ENCODE data around the gene XXYLT1. TPM values are rescaled to one million over a fixed set of nuclear protein-coding genes. Genes with fewer than 3 reads are reported as not detected.

Gene XXYLT1
- total and polyA plus RNA-seq, 10 of the 15 experiments (the other 5 are each of a cell fraction or from before 2014, with no cell fraction given), result 1.2 to 14.2 (median 9.3) TPM

GRCh38 chr3:195296662-195297061, 25.7 kb upstream of the XXYLT1 start:
- no peak overlapping the region for H3K4me3 ChIP-seq
- POLR2A ChIA-PET, result no interaction called here
- no peaks in the 10 kb centered on the region for H3K27me3 ChIP-seq (replicated peaks in 1 of 2; ENCODE audit: control insufficient read depth in 2 of 2, insufficient read depth in 2 of 2, low read length in 1 of 2)
- H3K27ac ChIP-seq (ENCODE audit: control insufficient read depth, insufficient read depth), result no peak overlapping the region
- intact Hi-C loops (cut with micrococcal nuclease; ENCODE audit: unreplicated experiment), result loop anchor here (5.0 kb wide), 1 partner anchor 146 kb away; the partner anchor contains the start of gene ACAP2
- CTCF ChIA-PET, result interaction anchor here (1.0 to 1.6 kb wide), 2 partner anchors 21 to 26 kb away, joined by 7 to 10 read pairs; partner anchors contain the start of gene XXYLT1
- no peak for DNase-seq (ENCODE audit: low read depth, low spot score)
- BruUV-seq (replicated peaks), result no TSS peak
- H4K20me1 ChIP-seq (ENCODE audit: control insufficient read depth, insufficient read depth), result no peaks in the 10 kb centered on the region
- no peak for ATAC-seq
- no peak for FAIRE-seq
- no peak overlapping the region for H3K4me2 ChIP-seq (ENCODE audit: control insufficient read depth, insufficient read depth)
- TF ChIP-seq RFX5 (IDR thresholded peaks at IDR 0.05; ENCODE audit: low read depth, low read length) (no peak), ZNF217 (IDR thresholded peaks at IDR 0.05) (no peak), RAD51 (IDR thresholded peaks at IDR 0.05) (no peak), NFYA (IDR thresholded peaks at IDR 0.05; ENCODE audit: borderline replicate concordance, low read depth, low read length) (no peak), YBX1 (IDR thresholded peaks at IDR 0.05) (no peak), RB1 (IDR thresholded peaks at IDR 0.05; ENCODE audit: borderline replicate concordance) (no peak)
- TF ChIP-seq, protein P1, sequence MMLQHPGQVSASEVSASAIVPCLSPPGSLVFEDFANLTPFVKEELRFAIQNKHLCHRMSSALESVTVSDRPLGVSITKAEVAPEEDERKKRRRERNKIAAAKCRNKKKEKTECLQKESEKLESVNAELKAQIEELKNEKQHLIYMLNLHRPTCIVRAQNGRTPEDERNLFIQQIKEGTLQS (IDR thresholded peaks at IDR 0.05; ENCODE audit: borderline replicate concordance, extremely low read depth, low read depth, low read length), result no peak
- TF ChIP-seq, protein P2, sequence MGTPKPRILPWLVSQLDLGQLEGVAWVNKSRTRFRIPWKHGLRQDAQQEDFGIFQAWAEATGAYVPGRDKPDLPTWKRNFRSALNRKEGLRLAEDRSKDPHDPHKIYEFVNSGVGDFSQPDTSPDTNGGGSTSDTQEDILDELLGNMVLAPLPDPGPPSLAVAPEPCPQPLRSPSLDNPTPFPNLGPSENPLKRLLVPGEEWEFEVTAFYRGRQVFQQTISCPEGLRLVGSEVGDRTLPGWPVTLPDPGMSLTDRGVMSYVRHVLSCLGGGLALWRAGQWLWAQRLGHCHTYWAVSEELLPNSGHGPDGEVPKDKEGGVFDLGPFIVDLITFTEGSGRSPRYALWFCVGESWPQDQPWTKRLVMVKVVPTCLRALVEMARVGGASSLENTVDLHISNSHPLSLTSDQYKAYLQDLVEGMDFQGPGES (IDR thresholded peaks at IDR 0.05), result no peak
- no peaks in the 10 kb centered on the region for H3K9me3 ChIP-seq (replicated peaks; ENCODE audit: control insufficient read depth, insufficient read depth, low read length)
- no peaks in the 10 kb centered on the region for H3K4me1 ChIP-seq (ENCODE audit: control insufficient read depth, insufficient read depth, low read length)
- WGBS (ENCODE audit: insufficient coverage, insufficient replicate concordance, low lambda C conversion rate, missing lambda C conversion rate), result 90% methylated on average over 1 of the region's 1 CpG
- no peak overlapping the region for H3K9ac ChIP-seq (ENCODE audit: control insufficient read depth, insufficient read depth, low read length)
- RAD21 ChIA-PET (ENCODE audit: unreplicated experiment), result interaction anchor here (1.7 kb wide), 1 partner anchor 144 kb away, joined by 4 read pairs; no protein-coding TSS in a partner anchor
- H3K36me3 ChIP-seq (ENCODE audit: control insufficient read depth in 2 of 2, insufficient read depth in 2 of 2, low read length in 1 of 2), result peaks cover 0 to 25% of the 10 kb centered on the region in 2 experiments; a peak in 2 of 4 replicates
- SMC1A ChIA-PET (ENCODE audit: uncharacterized antibody, unreplicated experiment), result interaction anchor here (0.7 to 1.0 kb wide), 4 partner anchors 18 to 1808 kb away, joined by 3 read pairs; no protein-coding TSS in a partner anchor
- no peak overlapping the region for H2AFZ ChIP-seq (ENCODE audit: control insufficient read depth, low read depth, low read length)
- H3K79me2 ChIP-seq (ENCODE audit: control insufficient read depth, insufficient read depth, low read length), result no peaks in the 10 kb centered on the region
- in situ Hi-C loops (cut with MboI), result no loop called here
